ENCODE results near the gene TESPA1.

GRCh38 chr12:54932691-54933090 is 51.9 kb downstream of the TESPA1 start:
- no peak for TF ChIP-seq CTCF (IDR thresholded peaks at IDR 0.05)
- TF ChIP-seq POLR2A (IDR thresholded peaks at IDR 0.05), result no peak

Measured in transverse colon (tissue), 3 donors.